ENCODE results near the gene TAF11L11.
"Not testable (repeated sequence)": the region's sequence is repeated elsewhere in the genome, so short reads cannot be mapped to it uniquely, and the experiment has no call there.

TAF11L11 gene

GRCh38 chr5:17634160-17634559, 30.2 kb downstream of the TAF11L11 start, which contains the start of gene TAF11L14:
Gene TAF11L14 (plus strand): TSS chr5:17634460.
- Histone ChIP-seq H3K27ac (no peak within 1 kb of the TSS), H3K27me3 (ENCODE audit: insufficient read depth, low read depth) (no peaks in the 10 kb centered on the region), H2AFZ (ENCODE audit: low read depth) (no peak within 1 kb of the TSS), H3K79me2 (ENCODE audit: insufficient read depth, low read depth) (no peaks in the 10 kb centered on the region), H3K4me3 (IDR thresholded peaks at IDR 0.05; ENCODE audit: insufficient read depth, low read depth, low read length) (no peak within 1 kb of the TSS), H3K36me3 (ENCODE audit: insufficient read depth) (no peaks in the 10 kb centered on the region), H3K9ac (no peak within 1 kb of the TSS), H4K20me1 (ENCODE audit: insufficient read depth) (no peaks in the 10 kb centered on the region), H3K4me1 (ENCODE audit: low read depth, poor library complexity, severe bottlenecking) (no peaks in the 10 kb centered on the region), H3K4me2 (no peak within 1 kb of the TSS)
- no peak for TF ChIP-seq CTCF (conservative IDR thresholded peaks at IDR 0.05; ENCODE audit: low read depth, low read length)

GRCh38 chr5:17649232-17649631, 45.2 kb downstream of the TAF11L11 start:
- not testable (repeated sequence) for H3K4me1 ChIP-seq (ENCODE audit: low read depth, poor library complexity, severe bottlenecking); H2AFZ ChIP-seq (ENCODE audit: low read depth); H4K20me1 ChIP-seq (ENCODE audit: insufficient read depth); H3K36me3 ChIP-seq (ENCODE audit: insufficient read depth); H3K4me2 ChIP-seq; H3K27ac ChIP-seq; H3K9ac ChIP-seq; H3K27me3 ChIP-seq (ENCODE audit: insufficient read depth, low read depth); H3K4me3 ChIP-seq (IDR thresholded peaks at IDR 0.05; ENCODE audit: insufficient read depth, low read depth, low read length); H3K79me2 ChIP-seq (ENCODE audit: insufficient read depth, low read depth)

GRCh38 chr5:17655201-17655759, 51.3 kb downstream of the TAF11L11 start:
- not testable (repeated sequence) for H3K27me3 ChIP-seq (ENCODE audit: insufficient read depth, low read depth); H3K4me3 ChIP-seq (IDR thresholded peaks at IDR 0.05; ENCODE audit: insufficient read depth, low read depth, low read length); H3K4me1 ChIP-seq (ENCODE audit: low read depth, poor library complexity, severe bottlenecking); H3K36me3 ChIP-seq (ENCODE audit: insufficient read depth); H3K4me2 ChIP-seq; H3K79me2 ChIP-seq (ENCODE audit: insufficient read depth, low read depth); H3K9ac ChIP-seq; H2AFZ ChIP-seq (ENCODE audit: low read depth); H4K20me1 ChIP-seq (ENCODE audit: insufficient read depth); H3K27ac ChIP-seq

Measured in KMS-11 (cell line).